Measurements from ENCODE around the gene PERM1.

DNA sequence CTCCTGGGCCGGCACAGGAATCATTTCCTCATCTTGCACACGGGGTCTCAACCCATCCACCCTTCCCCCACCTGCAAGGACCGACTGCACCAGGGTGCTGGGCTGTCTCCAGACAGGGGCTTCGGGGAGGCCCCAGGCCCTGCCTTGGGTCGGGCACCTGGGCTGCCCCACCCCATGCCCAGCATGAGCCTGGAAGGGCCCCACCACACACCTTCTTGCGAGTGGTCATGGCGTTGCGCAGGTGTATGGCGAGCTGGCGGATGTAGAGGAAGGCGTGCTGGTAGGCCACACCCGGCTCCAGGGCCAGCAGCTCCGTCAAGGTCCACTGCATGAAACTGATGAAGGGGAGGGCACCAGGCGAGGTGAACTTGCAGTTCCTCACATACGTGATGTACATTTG lies 29.7 kb downstream of the PERM1 start:
- TF ChIP-seq, protein P1, sequence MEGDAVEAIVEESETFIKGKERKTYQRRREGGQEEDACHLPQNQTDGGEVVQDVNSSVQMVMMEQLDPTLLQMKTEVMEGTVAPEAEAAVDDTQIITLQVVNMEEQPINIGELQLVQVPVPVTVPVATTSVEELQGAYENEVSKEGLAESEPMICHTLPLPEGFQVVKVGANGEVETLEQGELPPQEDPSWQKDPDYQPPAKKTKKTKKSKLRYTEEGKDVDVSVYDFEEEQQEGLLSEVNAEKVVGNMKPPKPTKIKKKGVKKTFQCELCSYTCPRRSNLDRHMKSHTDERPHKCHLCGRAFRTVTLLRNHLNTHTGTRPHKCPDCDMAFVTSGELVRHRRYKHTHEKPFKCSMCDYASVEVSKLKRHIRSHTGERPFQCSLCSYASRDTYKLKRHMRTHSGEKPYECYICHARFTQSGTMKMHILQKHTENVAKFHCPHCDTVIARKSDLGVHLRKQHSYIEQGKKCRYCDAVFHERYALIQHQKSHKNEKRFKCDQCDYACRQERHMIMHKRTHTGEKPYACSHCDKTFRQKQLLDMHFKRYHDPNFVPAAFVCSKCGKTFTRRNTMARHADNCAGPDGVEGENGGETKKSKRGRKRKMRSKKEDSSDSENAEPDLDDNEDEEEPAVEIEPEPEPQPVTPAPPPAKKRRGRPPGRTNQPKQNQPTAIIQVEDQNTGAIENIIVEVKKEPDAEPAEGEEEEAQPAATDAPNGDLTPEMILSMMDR (IDR thresholded peaks at IDR 0.05; ENCODE audit: low read length), result no peak
- no peak for TF ChIP-seq EZH2 (IDR thresholded peaks at IDR 0.05; ENCODE audit: borderline replicate concordance, low read length)

Measured in OCI-LY1 (cell line).